GM19397 (cell line): ENCODE data around the gene PVALEF.

ENCODE experiments used
- ATAC-seq: cut with Tn5 transposase; IDR thresholded peaks from one replicate; pipeline ENCODE4 v1.9.1; 2021; ENCODE audit warnings: mild to moderate bottlenecking, moderate library complexity; ENCODE audit not compliant: unreplicated experiment

The PVALEF gene

GRCh38 chr17:81160747-81161453 is 4.4 kb upstream of the PVALEF start:
- no peak for ATAC-seq

- no peak for ATAC-seq
Observed at GRCh38 chr17:81161536-81161935, 3.8 kb upstream of the PVALEF start.

- ATAC-seq: no peak
Observed at GRCh38 chr17:81161972-81162371, 3.3 kb upstream of the PVALEF start.

GRCh38 chr17:81162491-81162890 is 2.8 kb upstream of the PVALEF start:
- no peak for ATAC-seq

GRCh38 chr17:81163051-81163695 is 2.1 kb upstream of the PVALEF start:
- ATAC-seq: no peak

GRCh38 chr17:81163703-81164370 is 1.5 kb upstream of the PVALEF start:
- ATAC-seq: no peak

GRCh38 chr17:81164371-81165245 is 699 bp upstream of the PVALEF start:
- no peak for ATAC-seq

- no peak for ATAC-seq
Observed at GRCh38 chr17:81166033-81166492, 756 bp downstream of the PVALEF start, which contains the start of gene AATK. Gene AATK (minus strand): TSS chr17:81166221. CDS start chr17:81165992, 229 bp downstream.

GRCh38 chr17:81167194-81167524 is 1.9 kb downstream of the PVALEF start:
- no peak for ATAC-seq

GRCh38 chr17:81167638-81168037 is 2.3 kb downstream of the PVALEF start:
- no peak for ATAC-seq

- no peak for ATAC-seq
Observed at GRCh38 chr17:81169870-81170309, 4.6 kb downstream of the PVALEF start.

- ATAC-seq: no peak
Observed at GRCh38 chr17:81170727-81171494, 5.6 kb downstream of the PVALEF start.

- no peak for ATAC-seq
Observed at GRCh38 chr17:81171941-81172340, 6.6 kb downstream of the PVALEF start.

GRCh38 chr17:81173052-81173761 is 7.9 kb downstream of the PVALEF start:
- no peak for ATAC-seq

- ATAC-seq: no peak
Observed at GRCh38 chr17:81173762-81174155, 8.5 kb downstream of the PVALEF start.

- ATAC-seq: no peak
Observed at GRCh38 chr17:81176666-81177065, 11.4 kb downstream of the PVALEF start.

GRCh38 chr17:81178136-81179091 is 13.1 kb downstream of the PVALEF start:
- no peak for ATAC-seq

- ATAC-seq: no peak
Observed at GRCh38 chr17:81179220-81179619, 13.9 kb downstream of the PVALEF start.
